Ishikawa (cell line): Measurements from ENCODE around the gene BCL7A.

ENCODE experiments used
- CEBPB ChIP-seq: IDR thresholded peaks from 2 replicates; pipeline ENCODE4 v1.6.1; 2012
- EP300 ChIP-seq: IDR thresholded peaks from 2 replicates; pipeline ENCODE4 v1.6.1; 2012; ENCODE audit warnings: borderline replicate concordance
- NFIC ChIP-seq: IDR thresholded peaks from 2 replicates; pipeline ENCODE4 v1.6.1; 2012
- RAD21 ChIP-seq: IDR thresholded peaks from 2 replicates; pipeline ENCODE4 v1.6.1; 2012; ENCODE audit warnings: low read depth
- TAF1 ChIP-seq: IDR thresholded peaks from 2 replicates; pipeline ENCODE4 v1.6.1; 2012; ENCODE audit warnings: low read depth, mild to moderate bottlenecking
- TCF12 ChIP-seq: IDR thresholded peaks from 2 replicates; pipeline ENCODE4 v1.6.1; 2012; ENCODE audit warnings: low read depth
- TEAD4 ChIP-seq: IDR thresholded peaks from 2 replicates; pipeline ENCODE4 v1.6.1; 2012
- YY1 ChIP-seq: IDR thresholded peaks from 2 replicates; pipeline ENCODE4 v1.6.1; 2012; ENCODE audit warnings: low read depth
- TF ChIP-seq, protein P1 (sequence below): IDR thresholded peaks from 2 replicates; pipeline ENCODE4 v1.6.1; 2012; ENCODE audit warnings: low read depth, mild to moderate bottlenecking

- no peak for TF ChIP-seq CEBPB
- TF ChIP-seq TAF1, result no peak
- no peak for TF ChIP-seq EP300
- TF ChIP-seq YY1, result no peak
- no peak for TF ChIP-seq RAD21
- no peak for TF ChIP-seq NFIC
- no peak for TF ChIP-seq TEAD4
- TF ChIP-seq, protein P1, sequence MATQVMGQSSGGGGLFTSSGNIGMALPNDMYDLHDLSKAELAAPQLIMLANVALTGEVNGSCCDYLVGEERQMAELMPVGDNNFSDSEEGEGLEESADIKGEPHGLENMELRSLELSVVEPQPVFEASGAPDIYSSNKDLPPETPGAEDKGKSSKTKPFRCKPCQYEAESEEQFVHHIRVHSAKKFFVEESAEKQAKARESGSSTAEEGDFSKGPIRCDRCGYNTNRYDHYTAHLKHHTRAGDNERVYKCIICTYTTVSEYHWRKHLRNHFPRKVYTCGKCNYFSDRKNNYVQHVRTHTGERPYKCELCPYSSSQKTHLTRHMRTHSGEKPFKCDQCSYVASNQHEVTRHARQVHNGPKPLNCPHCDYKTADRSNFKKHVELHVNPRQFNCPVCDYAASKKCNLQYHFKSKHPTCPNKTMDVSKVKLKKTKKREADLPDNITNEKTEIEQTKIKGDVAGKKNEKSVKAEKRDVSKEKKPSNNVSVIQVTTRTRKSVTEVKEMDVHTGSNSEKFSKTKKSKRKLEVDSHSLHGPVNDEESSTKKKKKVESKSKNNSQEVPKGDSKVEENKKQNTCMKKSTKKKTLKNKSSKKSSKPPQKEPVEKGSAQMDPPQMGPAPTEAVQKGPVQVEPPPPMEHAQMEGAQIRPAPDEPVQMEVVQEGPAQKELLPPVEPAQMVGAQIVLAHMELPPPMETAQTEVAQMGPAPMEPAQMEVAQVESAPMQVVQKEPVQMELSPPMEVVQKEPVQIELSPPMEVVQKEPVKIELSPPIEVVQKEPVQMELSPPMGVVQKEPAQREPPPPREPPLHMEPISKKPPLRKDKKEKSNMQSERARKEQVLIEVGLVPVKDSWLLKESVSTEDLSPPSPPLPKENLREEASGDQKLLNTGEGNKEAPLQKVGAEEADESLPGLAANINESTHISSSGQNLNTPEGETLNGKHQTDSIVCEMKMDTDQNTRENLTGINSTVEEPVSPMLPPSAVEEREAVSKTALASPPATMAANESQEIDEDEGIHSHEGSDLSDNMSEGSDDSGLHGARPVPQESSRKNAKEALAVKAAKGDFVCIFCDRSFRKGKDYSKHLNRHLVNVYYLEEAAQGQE, result no peak
- no peak for TF ChIP-seq TCF12
Measured at GRCh38 chr12:122099280-122099749, 77.6 kb downstream of the BCL7A start.
